DMS 273 (cell line): ENCODE results near the gene KRT17.
A peak's percentile ranks its signal among the peaks of the same experiment; 100 is the strongest.
"Not testable (repeated sequence)": the region's sequence is repeated elsewhere in the genome, so short reads cannot be mapped to it uniquely, and the experiment has no call there.

ENCODE experiments used
- DNase-seq: peaks from one replicate; lab custom pipeline; 2025; ENCODE audit not compliant: unreplicated experiment; lab: John Stamatoyannopoulos, UW

KRT17 gene

DNA sequence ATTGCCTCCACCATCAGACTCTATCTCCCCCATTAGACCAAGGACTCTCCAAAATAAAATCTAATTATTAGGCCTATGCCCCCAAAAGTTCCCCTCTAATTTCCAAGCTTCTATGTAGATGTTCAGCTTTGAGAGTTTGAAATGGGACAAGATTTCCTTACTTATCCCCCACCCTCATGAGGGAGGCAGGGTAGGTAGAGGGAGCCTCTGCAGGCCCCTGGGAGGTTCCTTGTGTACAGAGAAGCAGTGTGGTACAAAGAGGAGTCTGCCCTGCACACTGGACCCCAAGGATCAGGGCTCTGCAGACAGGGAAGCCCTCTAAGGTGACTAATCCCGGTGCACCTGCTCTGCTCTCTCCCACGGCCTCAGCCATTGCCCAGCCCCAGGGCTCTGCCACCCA is 2.5 kb downstream of the KRT17 start:
- no peak for DNase-seq

DNA sequence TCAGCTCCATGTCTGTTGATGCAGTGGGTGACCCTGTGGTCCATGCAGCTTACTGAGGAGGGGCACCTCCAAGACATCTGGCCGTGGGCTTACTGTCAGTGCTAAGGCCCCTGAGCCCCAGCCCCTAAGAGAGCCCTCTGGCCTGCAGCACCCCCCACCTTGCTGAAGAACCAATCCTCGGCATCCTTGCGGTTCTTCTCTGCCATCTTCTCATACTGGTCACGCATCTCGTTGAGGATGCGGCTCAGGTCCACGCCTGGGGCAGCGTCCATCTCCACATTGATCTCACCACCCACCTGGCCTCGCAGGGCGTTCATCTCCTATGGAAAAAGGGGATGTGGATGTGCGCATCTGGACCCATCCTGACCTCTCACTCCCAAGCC is 2.9 kb downstream of the KRT17 start:
- DNase-seq = not testable (repeated sequence)

DNA sequence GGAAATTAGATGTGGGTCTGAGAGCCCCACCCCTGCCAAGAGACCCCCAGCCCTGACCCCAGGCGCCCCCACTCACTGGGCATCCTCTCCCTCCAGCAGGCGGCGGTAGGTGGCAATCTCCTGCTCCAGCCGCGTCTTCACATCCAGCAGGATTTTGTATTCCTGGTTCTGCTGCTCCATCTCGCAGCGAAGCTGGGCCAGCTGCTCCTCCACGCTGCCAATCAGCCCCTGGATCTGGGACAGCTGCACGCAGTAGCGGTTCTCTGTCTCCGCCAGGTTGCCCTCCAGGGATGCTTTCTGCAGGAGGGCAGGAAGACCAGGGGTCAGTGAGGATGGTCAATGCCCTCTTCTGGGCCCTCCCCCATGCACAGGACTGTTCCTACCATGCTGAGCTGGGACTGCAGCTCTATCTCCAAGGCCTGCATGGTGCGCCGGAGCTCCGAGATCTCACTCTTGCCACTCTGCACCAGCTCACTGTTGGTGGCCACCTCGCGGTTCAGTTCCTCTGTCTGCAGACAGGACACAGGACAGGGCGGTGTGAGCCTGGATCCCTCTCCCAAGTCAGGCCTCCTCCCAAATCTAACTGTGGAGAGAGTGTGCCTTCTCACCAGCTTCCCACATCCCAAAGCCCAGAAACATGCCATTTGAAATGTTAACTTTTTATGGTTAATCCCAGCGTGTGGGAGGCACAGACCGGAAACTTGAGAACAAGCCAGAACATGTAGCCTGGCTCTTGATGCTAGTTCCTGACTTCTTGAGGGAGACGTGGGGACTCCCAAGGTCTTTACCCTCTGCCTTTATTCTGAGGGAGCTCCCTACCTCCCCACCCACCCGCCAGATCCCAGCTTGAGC is 3.6 kb downstream of the KRT17 start:
- DNase-seq = no peak

DNA sequence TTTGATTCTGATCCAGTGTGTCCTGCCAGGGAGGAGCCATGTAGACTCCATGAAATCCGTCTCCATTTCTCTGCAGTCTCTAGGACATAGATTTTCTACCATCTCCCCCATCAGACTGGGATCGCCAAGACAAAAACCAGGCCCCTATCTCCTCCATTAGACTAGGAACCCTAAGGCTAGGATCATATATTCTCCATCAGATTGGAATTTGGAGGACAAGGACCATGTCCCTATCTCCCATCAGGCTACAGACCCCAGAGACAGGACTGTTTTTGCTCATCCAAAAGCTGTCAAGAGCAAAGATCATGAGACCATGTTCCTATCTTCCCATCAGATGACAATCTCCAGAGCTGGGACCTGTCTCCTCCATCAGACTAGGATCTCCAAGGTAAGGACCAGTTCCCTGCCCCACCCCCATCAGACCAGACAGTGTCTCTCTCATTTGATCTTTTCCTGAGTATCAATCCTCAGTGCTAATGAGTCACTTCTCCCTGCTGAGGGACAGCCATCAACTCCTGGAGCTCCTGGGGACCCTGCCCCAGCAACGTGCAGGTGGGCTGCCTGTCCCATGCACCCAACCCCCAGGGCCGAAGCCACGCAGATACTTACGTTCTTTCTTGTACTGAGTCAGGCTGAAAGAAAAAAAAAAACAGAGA is 4.3 kb downstream of the KRT17 start:
- DNase-seq = not testable (repeated sequence)

DNA sequence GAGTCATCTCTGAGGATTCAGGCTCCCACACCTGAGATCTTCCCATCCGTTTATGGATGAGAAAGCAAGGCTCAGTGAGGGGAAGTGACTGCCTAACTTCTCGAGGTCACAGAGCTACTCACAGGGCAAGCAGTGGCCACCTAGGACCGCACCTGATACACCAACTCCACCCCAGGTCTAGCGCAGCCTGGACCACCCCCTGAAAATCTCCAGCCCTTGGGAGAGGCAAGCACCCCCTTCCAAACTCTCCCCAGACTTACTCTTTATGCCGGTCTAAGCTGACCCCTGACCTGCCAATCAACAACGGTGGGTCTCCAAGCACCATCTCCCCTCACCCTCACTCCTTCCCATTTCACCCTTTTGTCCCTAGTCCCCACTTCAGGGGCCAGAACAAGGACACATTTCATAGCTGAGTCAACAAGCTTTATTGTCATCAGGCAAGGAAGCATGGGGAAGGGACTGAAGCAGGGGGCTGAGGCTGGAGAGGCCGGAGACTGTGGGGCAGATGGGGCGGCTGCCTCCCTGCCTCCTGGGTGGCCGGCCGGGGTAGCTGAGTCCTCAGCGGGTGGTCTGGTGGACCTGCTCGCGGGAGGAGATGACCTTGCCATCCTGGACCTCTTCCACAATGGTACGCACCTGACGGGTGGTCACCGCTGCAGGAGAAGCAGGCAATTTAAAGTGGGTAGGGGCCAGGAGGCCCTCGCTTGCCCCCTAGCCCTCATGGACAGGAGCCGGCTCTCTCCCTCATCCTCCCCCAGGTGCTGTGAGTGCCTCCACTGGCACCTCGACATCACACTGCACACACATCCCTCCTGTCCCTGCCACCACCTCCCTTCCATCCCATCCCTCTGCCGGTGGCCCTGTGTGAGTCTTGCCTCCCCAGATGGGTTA is 5.1 kb downstream of the KRT17 start:
- no peak for DNase-seq

DNA sequence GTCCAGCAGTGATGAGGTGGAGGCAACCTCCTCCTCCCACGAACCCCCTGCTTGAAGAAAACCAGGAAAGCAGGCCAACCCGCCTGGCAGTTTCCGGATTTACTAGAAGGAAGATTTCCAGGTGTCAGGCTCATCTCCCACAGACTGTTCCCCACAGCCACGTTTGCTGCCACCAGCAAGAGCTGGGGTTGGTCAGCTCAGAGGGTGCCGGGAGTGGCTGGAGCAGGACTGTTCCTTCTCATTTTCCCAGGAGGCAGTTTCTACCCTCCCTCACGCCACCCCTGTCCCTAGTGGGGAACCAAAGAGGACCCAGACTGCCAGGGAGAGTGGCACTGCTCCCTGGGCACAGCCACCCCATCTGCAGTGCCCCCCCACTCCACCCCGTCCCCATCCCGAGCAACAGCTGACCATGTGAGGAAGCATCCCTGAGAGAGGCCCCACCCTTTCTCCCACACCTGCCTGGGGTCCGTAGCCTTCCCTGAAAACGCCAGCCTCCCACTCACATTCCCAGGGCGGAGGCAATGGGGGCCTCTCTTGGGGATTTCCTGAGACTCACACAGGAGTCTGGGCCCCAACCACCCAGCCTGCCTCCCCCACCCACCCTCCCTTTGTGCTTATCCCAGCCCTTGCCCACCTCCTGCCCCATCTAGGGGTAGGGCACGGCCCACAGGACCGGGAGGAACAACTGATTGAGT is 5.9 kb downstream of the KRT17 start:
- no peak for DNase-seq

DNA sequence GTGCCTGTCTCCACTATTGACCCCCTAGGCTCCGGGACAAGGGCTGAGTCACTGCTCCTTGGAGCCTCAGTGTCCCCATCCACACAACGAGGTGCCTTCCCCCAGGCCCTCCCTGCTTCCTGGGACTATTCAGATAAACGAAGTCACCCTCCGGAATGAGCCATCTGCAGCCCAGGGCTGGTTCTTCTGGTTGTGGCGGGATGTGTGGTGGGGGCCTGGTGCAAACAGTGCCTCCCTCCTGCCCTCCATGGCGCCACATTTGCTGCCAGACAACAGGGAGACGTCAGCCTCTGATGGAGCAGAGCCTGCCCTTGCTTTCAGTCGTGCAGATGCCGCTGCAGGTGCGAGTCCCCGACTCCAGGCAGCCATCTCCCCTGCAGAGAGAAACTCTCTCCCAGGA is 6.7 kb downstream of the KRT17 start:
- peak; percentile 30 for DNase-seq

DNA sequence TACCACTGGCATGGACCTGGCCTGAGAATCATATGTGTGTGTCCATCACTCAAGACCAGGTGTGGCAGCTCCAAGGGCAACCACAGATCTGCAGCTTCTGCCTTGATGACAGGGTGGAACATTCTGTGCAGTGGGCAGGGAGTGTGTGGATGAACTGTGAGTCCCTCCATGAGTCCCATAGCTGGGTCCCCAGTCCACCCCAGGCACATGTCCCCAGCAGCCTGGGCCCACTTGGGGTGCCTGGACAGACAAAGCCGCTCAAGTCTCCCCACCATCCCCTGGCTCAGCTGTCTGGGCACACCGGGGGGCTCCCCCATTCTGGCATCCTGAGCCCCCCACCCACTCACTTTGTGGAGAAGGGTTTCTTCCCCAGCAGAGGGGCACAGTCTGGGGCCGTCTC is 7.2 kb downstream of the KRT17 start:
- no peak for DNase-seq

DNA sequence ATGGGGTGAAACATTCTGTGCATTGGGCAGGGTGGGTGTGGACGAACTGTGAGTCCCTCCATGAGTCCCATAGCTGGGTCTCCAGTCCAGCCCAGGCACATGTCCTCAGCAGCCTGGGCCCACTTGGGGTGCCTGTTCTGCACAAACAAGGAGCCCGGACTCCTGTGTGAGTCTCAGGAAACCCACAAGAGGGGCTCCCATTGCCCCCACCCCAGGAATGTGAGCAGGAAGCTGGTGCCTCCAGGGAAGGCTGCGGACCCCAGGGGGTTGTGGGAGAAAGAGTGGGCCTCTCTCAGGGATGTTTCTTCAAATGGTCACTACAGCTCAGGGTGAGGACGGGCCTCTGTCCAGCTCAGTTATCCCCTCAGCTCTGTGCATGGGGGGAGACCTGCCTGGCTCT is 7.9 kb downstream of the KRT17 start:
- not testable (repeated sequence) for DNase-seq

DNA sequence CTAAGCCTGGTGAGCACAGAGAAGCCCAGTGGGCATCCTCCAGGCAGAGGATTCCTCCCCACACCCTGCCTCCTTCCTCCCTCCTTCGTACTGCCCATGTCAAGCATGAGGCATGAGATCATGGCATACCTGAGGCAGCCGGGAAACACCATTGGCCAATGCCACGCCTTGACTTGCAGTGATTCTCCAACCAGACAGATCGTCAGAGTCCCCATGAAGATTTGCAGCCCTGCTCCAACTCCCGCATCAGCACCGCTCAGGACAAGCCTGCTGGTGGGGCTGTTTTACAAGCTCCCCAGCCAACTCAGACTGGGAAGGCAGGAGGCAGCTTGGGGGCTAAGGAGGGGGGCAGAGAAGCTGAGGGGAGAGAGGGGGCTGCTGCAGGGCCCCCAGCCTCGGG is 8.9 kb downstream of the KRT17 start:
- peak; percentile 30 for DNase-seq

DNA sequence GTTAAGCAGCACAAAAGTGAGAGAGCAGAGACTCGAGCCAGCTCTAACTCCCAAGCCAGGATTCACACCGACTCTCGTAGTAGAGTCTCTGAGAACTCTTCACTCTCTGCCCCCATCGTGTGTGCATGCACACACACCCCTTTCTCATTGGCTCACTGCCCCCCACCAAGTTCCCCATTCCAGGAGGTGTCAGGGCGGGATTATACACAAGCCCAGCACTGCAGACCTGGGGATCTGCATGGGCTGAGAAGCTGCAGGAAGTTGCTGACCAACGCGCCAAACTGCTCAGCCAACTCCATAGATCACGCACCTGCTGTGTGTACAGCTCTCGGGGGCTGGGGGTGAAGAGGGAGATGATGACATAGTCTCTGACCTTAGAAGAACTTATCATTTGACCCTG is 9.6 kb downstream of the KRT17 start:
- not testable (repeated sequence) for DNase-seq

DNA sequence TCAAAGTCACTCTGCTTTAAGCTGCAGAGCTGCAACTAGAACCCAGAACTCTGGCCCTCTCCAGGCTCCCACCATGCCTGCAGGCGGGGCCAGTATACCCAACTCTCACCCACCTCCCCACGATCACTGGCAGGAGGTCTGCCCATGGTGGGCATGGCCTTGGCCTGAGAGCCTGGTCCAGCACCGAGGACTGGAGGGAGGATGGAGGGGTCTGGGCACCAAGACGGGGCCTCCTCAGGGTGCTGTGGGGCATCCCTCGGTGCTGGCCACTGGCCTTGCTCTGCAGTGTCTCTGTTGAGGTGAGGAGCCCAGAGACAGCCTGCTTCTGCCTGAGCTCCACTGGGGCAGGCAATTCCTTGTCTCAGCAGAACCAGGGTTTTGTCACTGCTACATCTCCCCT is 10.3 kb downstream of the KRT17 start:
- no peak for DNase-seq

DNA sequence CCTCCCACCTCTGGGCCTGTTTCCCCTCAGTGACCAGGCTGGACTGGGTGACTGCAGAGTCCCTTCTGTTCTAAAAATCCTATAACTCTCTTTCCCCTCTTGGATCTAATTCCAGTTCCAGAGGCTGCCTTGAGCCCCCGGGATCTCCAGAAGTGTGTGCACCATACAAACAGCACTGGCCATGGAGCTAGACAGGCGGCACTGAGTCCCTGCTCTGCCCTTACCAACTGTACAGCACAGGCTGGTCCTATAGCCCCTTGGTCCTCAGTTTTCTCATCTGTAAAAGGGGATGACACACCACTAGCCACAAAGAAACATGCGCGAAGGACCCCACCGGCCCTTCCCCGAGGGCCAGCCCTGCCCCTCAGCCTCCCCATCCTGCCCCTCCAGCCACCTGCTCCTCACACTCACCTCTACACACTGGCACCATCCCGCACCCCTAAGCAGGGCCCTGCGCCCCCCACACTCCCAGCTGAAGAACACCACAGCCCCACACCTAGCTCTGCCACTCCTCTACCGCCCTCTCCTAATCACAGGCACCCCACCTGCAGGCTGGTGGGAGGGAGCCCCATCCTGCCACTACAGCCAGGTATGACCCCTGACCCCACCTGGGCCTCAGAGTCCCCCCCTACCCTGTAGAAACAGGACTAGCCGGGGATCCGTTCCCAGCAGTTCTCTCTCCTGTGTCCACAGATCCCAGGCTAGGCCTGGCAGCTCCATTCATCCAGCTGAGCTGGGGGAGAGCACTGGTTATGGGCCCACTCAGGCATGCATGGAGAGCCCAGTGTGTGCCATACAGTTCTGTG is 10.9 kb downstream of the KRT17 start:
- DNase-seq = no peak

DNA sequence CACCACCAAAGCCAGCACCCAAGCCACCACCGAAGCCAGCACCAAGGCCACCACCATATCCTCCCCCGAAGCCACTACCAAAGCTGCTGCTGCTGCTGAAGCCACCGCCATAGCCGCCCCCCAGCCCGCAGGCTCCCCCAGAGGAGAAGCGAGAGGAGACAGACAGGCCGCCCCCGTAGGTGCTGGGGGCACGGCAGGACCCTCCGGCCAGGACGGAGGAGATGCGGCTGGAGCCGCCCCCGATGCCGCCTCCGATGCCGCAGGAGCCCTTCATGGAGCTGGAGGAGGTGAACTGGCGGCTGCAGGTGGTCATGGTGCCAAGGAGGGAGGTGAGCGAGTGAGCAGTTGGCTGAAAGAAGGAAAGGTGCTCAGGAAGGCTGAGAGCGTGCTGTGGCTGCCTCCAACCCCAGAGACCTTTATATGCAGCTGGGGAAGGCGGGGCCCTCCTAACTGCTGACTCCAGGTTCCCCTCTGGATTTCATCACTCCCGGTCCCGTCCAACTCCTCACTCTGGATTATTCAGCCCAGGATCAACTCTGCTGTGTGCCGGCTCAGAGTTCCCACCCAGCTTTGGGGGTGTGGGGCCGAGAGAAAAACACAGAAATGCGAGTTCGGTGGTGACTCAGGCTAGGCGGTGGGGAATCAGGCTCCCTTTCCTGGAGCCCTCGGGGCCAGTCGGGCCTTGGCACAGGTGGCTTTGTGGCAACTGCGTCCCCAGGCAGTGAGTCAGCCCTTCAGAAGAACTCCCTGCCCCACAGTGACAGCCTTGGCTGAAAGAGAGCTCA is 11.8 kb downstream of the KRT17 start, which contains the start of gene KRT16:
Gene KRT16 (minus strand): TSS at position 392 of the 785 bp plus-strand sequence. CDS start 79 bp downstream, at position 313.
- DNase-seq = not testable (repeated sequence)

DNA sequence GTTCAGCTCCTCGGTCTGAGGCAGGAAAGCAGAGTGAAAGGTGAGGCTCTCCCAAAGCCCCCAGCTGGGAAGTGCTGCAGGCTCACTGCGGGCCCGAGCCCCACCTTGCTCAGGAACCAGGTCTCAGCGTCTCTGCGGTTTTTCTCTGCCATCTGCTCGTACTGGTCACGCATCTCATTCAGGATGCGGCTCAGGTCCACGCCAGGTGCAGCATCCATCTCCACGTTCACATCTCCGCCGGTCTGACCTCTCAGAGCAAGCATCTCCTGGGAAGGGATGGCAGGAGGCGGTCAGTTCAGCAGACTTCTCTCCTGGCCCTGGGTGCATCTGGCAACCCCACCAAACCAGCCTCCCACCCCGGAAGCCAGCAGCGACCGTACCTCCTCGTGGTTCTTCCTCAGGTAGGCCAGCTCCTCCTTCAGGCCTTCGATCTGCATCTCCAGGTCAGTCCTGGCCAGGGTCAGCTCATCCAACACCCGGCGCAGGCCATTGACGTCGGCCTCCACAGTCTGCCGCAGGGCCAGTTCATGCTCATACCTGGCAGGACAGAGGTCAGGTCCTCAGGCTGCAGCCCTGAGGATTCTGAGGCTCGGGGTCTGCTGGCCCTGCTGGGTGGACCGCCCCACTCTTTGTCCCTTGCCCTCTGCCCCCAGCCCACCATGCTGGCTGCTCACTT is 13.3 kb downstream of the KRT17 start:
- DNase-seq = no peak

DNA sequence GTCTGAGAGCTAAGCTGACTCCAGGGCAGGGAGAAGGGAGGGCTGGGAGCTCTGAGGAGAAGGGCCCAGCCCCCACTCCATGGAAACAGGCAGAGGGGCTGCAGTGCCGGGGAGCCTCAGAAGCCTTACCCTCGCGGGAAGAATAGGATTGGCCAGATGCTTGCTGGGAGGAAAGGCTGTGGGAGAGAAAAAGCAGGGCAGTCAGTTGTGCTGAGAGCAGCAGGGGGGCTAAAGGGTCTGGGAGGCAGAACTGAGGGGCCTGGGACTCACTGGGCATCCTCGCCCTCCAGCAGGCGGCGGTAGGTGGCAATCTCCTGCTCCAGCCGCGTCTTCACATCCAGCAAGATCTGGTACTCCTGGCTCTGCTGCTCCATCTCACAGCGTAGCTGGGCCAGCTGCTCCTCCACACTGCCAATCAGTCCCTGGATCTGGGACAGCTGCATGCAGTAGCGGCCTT is 14.3 kb downstream of the KRT17 start:
- DNase-seq = peak; percentile 52

DNA sequence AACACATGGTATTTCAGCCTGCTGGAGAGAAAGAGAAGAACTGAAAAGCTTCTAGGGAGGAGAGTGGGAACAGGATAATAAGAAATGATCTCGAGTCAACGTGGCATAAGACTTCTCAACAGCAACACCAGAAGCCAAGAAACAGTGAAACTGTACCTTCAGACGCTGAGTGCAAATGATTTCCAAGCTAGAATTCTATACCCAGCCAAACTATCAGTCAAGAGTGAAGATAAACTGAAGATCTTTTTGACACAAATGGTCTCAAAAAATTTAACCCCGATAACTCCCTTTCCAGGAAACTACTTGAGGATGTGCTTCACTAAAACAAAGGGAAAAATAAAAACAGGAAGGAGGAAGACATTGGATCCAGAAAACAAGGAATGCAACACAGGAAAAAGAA is 17.4 kb downstream of the KRT17 start:
- peak; percentile 10 for DNase-seq

DNA sequence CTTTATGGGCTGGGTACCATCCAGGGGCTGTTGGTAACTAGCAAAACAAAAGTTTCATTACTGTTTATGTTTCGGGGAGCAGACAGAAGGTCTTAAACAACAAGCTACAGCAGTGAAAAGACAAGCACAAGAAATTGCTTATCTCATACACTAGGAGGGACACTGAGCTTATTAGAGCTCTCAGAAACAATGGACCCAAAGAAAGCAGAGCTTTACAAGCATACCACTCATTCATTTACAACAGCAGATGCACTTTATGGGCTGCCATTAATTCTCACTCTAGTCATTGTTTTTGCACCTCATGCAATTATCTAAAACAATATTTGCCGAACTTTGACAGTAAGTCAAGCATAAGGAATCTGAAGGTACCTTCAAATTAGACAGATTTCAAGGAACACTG is 21.9 kb downstream of the KRT17 start:
- no peak for DNase-seq

DNA sequence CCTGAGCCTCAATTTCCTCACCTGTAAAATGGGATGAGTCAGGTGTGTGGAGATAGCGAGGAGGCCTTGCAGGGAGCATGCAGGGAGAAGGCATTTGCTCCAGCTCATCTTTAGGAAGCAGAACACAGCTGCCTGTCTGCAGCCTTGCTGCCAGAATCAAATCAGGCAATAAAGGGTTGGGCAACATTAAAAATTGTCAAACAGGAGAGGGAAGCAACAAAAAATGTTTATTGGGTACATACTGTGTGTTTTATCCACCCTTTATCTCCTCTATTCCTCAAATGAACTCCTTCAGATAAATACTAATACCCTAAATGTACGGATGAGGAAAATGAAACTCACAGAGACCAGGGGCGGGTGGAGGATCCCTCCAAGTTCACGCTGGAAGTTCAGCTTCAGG is 24.1 kb downstream of the KRT17 start:
- DNase-seq = no peak
